PC-3 (cell line): Measurements from ENCODE around the gene ANKRD9. TPM values are rescaled to one million over a fixed set of nuclear protein-coding genes. Genes with fewer than 3 reads are reported as not detected.

Experiments used
- ATAC-seq: fragments of 200-7000 bp; cut with Tn5 transposase; 2 replicates; pipeline ENCODE4 v1.9.1; 2020; ENCODE audit warnings: mild to moderate bottlenecking, moderate library complexity
- BruUV-seq: library from RNA; stranded (reverse); fragments of 400-500 nt; replicated peaks from 2 replicates; lab custom pipeline; 2021; lab: Mats Ljungman, UMichigan
- CTCF ChIA-PET: fragments of 300-600 bp; sonication (Branson Sonifier 250); formaldehyde crosslinking; loops from one replicate; lab custom pipeline; 2022; ENCODE audit warnings: antibody characterized with exemption; lab: Charles Lee
- POLR2A ChIA-PET: fragments of 300-600 bp; sonication (Branson Sonifier 250); formaldehyde crosslinking; loops from one replicate; lab custom pipeline; 2022; ENCODE audit warnings: antibody characterized with exemption; ENCODE audit not compliant: unreplicated experiment; lab: Charles Lee
- DNase-seq: peaks from one replicate; pipeline ENCODE4 v3.0.0-alpha.2; 2015
- H2AFZ ChIP-seq: fragments of 300-600 bp; sonication (generic); 2 replicates; pipeline ENCODE4 v1.6.0; 2016; ENCODE audit warnings: antibody characterized with exemption, low read length
- H3F3A ChIP-seq: fragments of 300-600 bp; sonication (generic); one replicate; pipeline ENCODE4 v1.6.0; 2017; ENCODE audit warnings: antibody characterized with exemption, low read length, control low read depth, mild to moderate bottlenecking; ENCODE audit not compliant: unreplicated experiment
- H3K27ac ChIP-seq: fragments of 300-600 bp; sonication (generic); 2 replicates; pipeline ENCODE4 v1.5.1; 2016; ENCODE audit warnings: mild to moderate bottlenecking, low read length
- H3K27me3 ChIP-seq: fragments of 300-600 bp; sonication (generic); 2 replicates; pipeline ENCODE4 v1.6.1; 2016; ENCODE audit warnings: low read length, mixed read lengths
- H3K36me3 ChIP-seq: fragments of 300-600 bp; sonication (generic); 2 replicates; pipeline ENCODE4 v1.6.1; 2016; ENCODE audit warnings: low read depth, mixed run types, low read length, mixed read lengths
- H3K4me1 ChIP-seq: fragments of 300-600 bp; sonication (generic); 2 replicates; pipeline ENCODE4 v1.5.1; 2016; ENCODE audit warnings: low read length; ENCODE audit not compliant: insufficient read depth
- H3K4me2 ChIP-seq: fragments of 300-600 bp; sonication (generic); 2 replicates; pipeline ENCODE4 v1.6.0; 2016; ENCODE audit warnings: low read length
- H3K4me3 ChIP-seq: fragments of 300-600 bp; sonication (generic); 2 replicates; pipeline ENCODE4 v1.5.1; 2016; ENCODE audit warnings: mild to moderate bottlenecking, low read length, mixed read lengths
- H3K79me2 ChIP-seq: fragments of 300-600 bp; sonication (generic); 2 replicates; pipeline ENCODE4 v1.6.1; 2017; ENCODE audit warnings: low read length, mixed read lengths
- H3K9ac ChIP-seq: fragments of 300-600 bp; sonication (generic); 2 replicates; pipeline ENCODE4 v1.6.0; 2016; ENCODE audit warnings: mild to moderate bottlenecking, low read length
- H3K9me2 ChIP-seq: fragments of 300-600 bp; sonication (generic); replicated peaks from 2 replicates; pipeline ENCODE4 v1.6.1; 2016; ENCODE audit warnings: mixed run types, low read length, mixed read lengths
- H3K9me3 ChIP-seq: fragments of 300-600 bp; sonication (generic); 2 replicates; pipeline ENCODE4 v1.6.1; 2016; ENCODE audit warnings: low read length, mixed read lengths
- H4K20me1 ChIP-seq: fragments of 300-600 bp; sonication (generic); 2 replicates; pipeline ENCODE4 v1.6.1; 2016; ENCODE audit warnings: low read length, mixed read lengths
- CTCF ChIP-seq: fragments of 300-600 bp; sonication (generic); conservative IDR thresholded peaks from 2 replicates; pipeline ENCODE4 v1.5.1; 2017; ENCODE audit warnings: antibody characterized with exemption, low read depth, mild to moderate bottlenecking, low read length
- EZH2 ChIP-seq: fragments of 300-600 bp; sonication (generic); IDR thresholded peaks from one replicate; pipeline ENCODE4 v1.6.1; 2017; ENCODE audit warnings: antibody characterized with exemption, mild to moderate bottlenecking, low read length; ENCODE audit not compliant: unreplicated experiment
- EZH2phosphoT487 ChIP-seq: fragments of 300-600 bp; sonication (generic); IDR thresholded peaks from 2 replicates; pipeline ENCODE4 v1.6.1; 2018; ENCODE audit warnings: mild to moderate bottlenecking, antibody characterized with exemption, low read length, borderline replicate concordance
- intact Hi-C: fragments of 100-400 bp; cut with micrococcal nuclease; formaldehyde crosslinking; loops from 2 replicates; pipeline ENCODE4 v1.9.0; 2023
- total RNA-seq: library from RNA; depleted of rRNA; stranded (reverse); fragments of >200 nt; gene quantifications from 2 replicates; pipeline ENCODE4 v1.2.3, GENCODE V29; 2014

ANKRD9 gene
- total RNA-seq, 1 experiment from 2014 or later, result 52.6 TPM

- Histone ChIP-seq H4K20me1 (no peaks in the 10 kb centered on the region), H3K79me2 (peaks cover 6% of the 10 kb centered on the region; the same call in 1 of the 2 replicates), H3K4me2 (peak overlapping the region; percentile 92), H2AFZ (peak overlapping the region; percentile 82; the same call in 1 of the 2 replicates), H3K9me3 (no peaks in the 10 kb centered on the region), H3K9ac (no peak overlapping the region), H3K36me3 (no peaks in the 10 kb centered on the region), H3F3A (no peaks in the 10 kb centered on the region), H3K9me2 (no peaks in the 10 kb centered on the region), H3K4me1 (peaks cover 22% of the 10 kb centered on the region), H3K4me3 (peak overlapping the region; percentile 76; the same call in 1 of the 2 replicates), H3K27ac (no peak overlapping the region), H3K27me3 (no peaks in the 10 kb centered on the region)
- ATAC-seq (no peak), DNase-seq (peak; percentile 42)
- BruUV-seq, result no TSS peak
- intact Hi-C loops, result no loop called here
- POLR2A ChIA-PET, result no interaction called here
- CTCF ChIA-PET, result interaction anchor here (0.6 kb wide), 1 partner anchor 84 kb away, joined by 4 read pairs; no protein-coding TSS in a partner anchor
- TF ChIP-seq EZH2phosphoT487 (no peak), CTCF (no peak), EZH2 (no peak)
Measured at GRCh38 chr14:102510616-102511520, 1.3 kb upstream of the ANKRD9 start.

- POLR2A ChIA-PET, result interaction anchor here (0.5 to 0.8 kb wide), 2 partner anchors 147 to 287 kb away, joined by 3 to 4 read pairs; no protein-coding TSS in a partner anchor
- intact Hi-C loops, result loop anchor here (2.0 kb wide), 1 partner anchor 70 kb away; no protein-coding TSS in a partner anchor
Measured at GRCh38 chr14:102508774-102509745, 516 bp downstream of the ANKRD9 start.

More at GRCh38 chr14:102508774-102509745, 516 bp downstream of the ANKRD9 start:
- Histone ChIP-seq H3K27me3 (no peaks in the 10 kb centered on the region), H4K20me1 (no peaks in the 10 kb centered on the region), H3K4me2 (peak overlapping the region; percentile 98), H3K4me1 (peaks cover 24% of the 10 kb centered on the region), H3K9me2 (no peaks in the 10 kb centered on the region), H3K36me3 (no peaks in the 10 kb centered on the region), H3K9ac (peak overlapping the region; percentile 80), H3K79me2 (peaks cover 6% of the 10 kb centered on the region; the same call in 1 of the 2 replicates), H3K9me3 (no peaks in the 10 kb centered on the region), H3K4me3 (peak overlapping the region; percentile 80), H3F3A (no peaks in the 10 kb centered on the region), H3K27ac (peak overlapping the region; percentile 71), H2AFZ (peak overlapping the region; percentile 65)
- TSS peak; percentile 95 for BruUV-seq
- TF ChIP-seq EZH2phosphoT487 (no peak), CTCF (no peak), EZH2 (no peak)
- peak; percentile 37 for ATAC-seq
- CTCF ChIA-PET, result interaction anchor here (1.3 kb wide), 1 partner anchor 71 kb away, joined by 9 read pairs; no protein-coding TSS in a partner anchor
- DNase-seq, result peak; percentile 32
